Measurements from ENCODE around the gene PHF19. TPM values are rescaled to one million over a fixed set of nuclear protein-coding genes. Genes with fewer than 3 reads are reported as not detected.

The PHF19 gene
- total and polyA plus RNA-seq, 4 donors = 13.6 to 42.6 (median 31.6) TPM

GRCh38 chr9:120846251-120846889, 30.6 kb downstream of the PHF19 start:
- H3K27me3 ChIP-seq (ENCODE audit: control insufficient read depth, insufficient read depth, low read length) = no peaks in the 10 kb centered on the region
- H3K9me3 ChIP-seq (ENCODE audit: control insufficient read depth, insufficient read depth, low read length) = peaks cover 2% of the 10 kb centered on the region
- no peak overlapping the region for H3K4me3 ChIP-seq (ENCODE audit: low read depth, low read length)
- H3K4me1 ChIP-seq (ENCODE audit: control insufficient read depth, insufficient read depth, low read length) = peaks cover 24% of the 10 kb centered on the region
- no CpG with 5 or more reads among the region's 3 CpGs for WGBS (ENCODE audit: insufficient coverage)
- H3K36me3 ChIP-seq (ENCODE audit: control insufficient read depth, insufficient read depth, low read length) = peaks cover 6% of the 10 kb centered on the region
- no peak overlapping the region for H3K27ac ChIP-seq (ENCODE audit: low read depth, low read length)
- no peak for DNase-seq (ENCODE audit: low read depth in 4 of 6, low spot score in 6 of 6)

- no peak for DNase-seq (ENCODE audit: low read depth in 4 of 6, low spot score in 6 of 6)
- no peaks in the 10 kb centered on the region for H3K27me3 ChIP-seq (ENCODE audit: control insufficient read depth, insufficient read depth, low read length)
- H3K27ac ChIP-seq (ENCODE audit: low read depth, low read length) = no peak overlapping the region
- peaks cover 27% of the 10 kb centered on the region for H3K4me1 ChIP-seq (ENCODE audit: control insufficient read depth, insufficient read depth, low read length)
- peaks cover 2% of the 10 kb centered on the region for H3K9me3 ChIP-seq (ENCODE audit: control insufficient read depth, insufficient read depth, low read length)
- peaks cover 7% of the 10 kb centered on the region for H3K36me3 ChIP-seq (ENCODE audit: control insufficient read depth, insufficient read depth, low read length)
- no peak overlapping the region for H3K4me3 ChIP-seq (ENCODE audit: low read depth, low read length)
Measured at GRCh38 chr9:120845255-120845654, 31.7 kb downstream of the PHF19 start.

GRCh38 chr9:120842685-120843485, 34.1 kb downstream of the PHF19 start, which contains the start of gene PSMD5:
Gene PSMD5, minus strand, starts transcription at chr9:120842922. Its CDS starts 13 bp downstream, at chr9:120842909.
- DNase-seq (ENCODE audit: low read depth in 4 of 6, low spot score in 6 of 6) = peak; percentile 84 to 99 (median 91)
- Histone ChIP-seq H3K9me3 (ENCODE audit: control insufficient read depth, insufficient read depth, low read length) (peaks cover 2% of the 10 kb centered on the region), H3K4me3 (ENCODE audit: low read depth, low read length) (peak within 1 kb of the TSS; percentile 91), H3K27ac (ENCODE audit: low read depth, low read length) (peak within 1 kb of the TSS; percentile 95), H3K36me3 (ENCODE audit: control insufficient read depth, insufficient read depth, low read length) (peaks cover 7% of the 10 kb centered on the region), H3K27me3 (ENCODE audit: control insufficient read depth, insufficient read depth, low read length) (no peaks in the 10 kb centered on the region), H3K4me1 (ENCODE audit: control insufficient read depth, insufficient read depth, low read length) (peaks cover 32% of the 10 kb centered on the region)
- 2% methylated on average over 62 of the region's 62 CpGs for WGBS (ENCODE audit: insufficient coverage)

- H3K27ac ChIP-seq (ENCODE audit: low read depth, low read length) = peak overlapping the region; percentile 95
- peaks cover 32% of the 10 kb centered on the region for H3K4me1 ChIP-seq (ENCODE audit: control insufficient read depth, insufficient read depth, low read length)
- H3K36me3 ChIP-seq (ENCODE audit: control insufficient read depth, insufficient read depth, low read length) = peaks cover 7% of the 10 kb centered on the region
- H3K27me3 ChIP-seq (ENCODE audit: control insufficient read depth, insufficient read depth, low read length) = no peaks in the 10 kb centered on the region
- WGBS (ENCODE audit: insufficient coverage) = 26% methylated on average over 17 of the region's 18 CpGs
- peak overlapping the region; percentile 91 for H3K4me3 ChIP-seq (ENCODE audit: low read depth, low read length)
- peaks cover 2% of the 10 kb centered on the region for H3K9me3 ChIP-seq (ENCODE audit: control insufficient read depth, insufficient read depth, low read length)
- DNase-seq (ENCODE audit: low read depth in 4 of 6, low spot score in 6 of 6) = peak in 1 of 6 donors; percentile 21
Measured at GRCh38 chr9:120841930-120842684, 34.9 kb downstream of the PHF19 start.

GRCh38 chr9:120839146-120839545, 37.8 kb downstream of the PHF19 start:
- WGBS (ENCODE audit: insufficient coverage) = no CpG with 5 or more reads among the region's 2 CpGs
- Histone ChIP-seq H3K4me1 (ENCODE audit: control insufficient read depth, insufficient read depth, low read length) (peaks cover 32% of the 10 kb centered on the region), H3K36me3 (ENCODE audit: control insufficient read depth, insufficient read depth, low read length) (peaks cover 7% of the 10 kb centered on the region), H3K4me3 (ENCODE audit: low read depth, low read length) (no peak overlapping the region), H3K9me3 (ENCODE audit: control insufficient read depth, insufficient read depth, low read length) (peaks cover 2% of the 10 kb centered on the region), H3K27ac (ENCODE audit: low read depth, low read length) (no peak overlapping the region), H3K27me3 (ENCODE audit: control insufficient read depth, insufficient read depth, low read length) (no peaks in the 10 kb centered on the region)
- no peak for DNase-seq (ENCODE audit: low read depth in 4 of 6, low spot score in 6 of 6)

- H3K4me3 ChIP-seq (ENCODE audit: low read depth, low read length) = no peak overlapping the region
- WGBS (ENCODE audit: insufficient coverage) = no CpG with 5 or more reads among the region's 3 CpGs
- peaks cover 9% of the 10 kb centered on the region for H3K36me3 ChIP-seq (ENCODE audit: control insufficient read depth, insufficient read depth, low read length)
- DNase-seq (ENCODE audit: low read depth in 4 of 6, low spot score in 6 of 6) = no peak
- no peaks in the 10 kb centered on the region for H3K9me3 ChIP-seq (ENCODE audit: control insufficient read depth, insufficient read depth, low read length)
- H3K27ac ChIP-seq (ENCODE audit: low read depth, low read length) = no peak overlapping the region
- H3K27me3 ChIP-seq (ENCODE audit: control insufficient read depth, insufficient read depth, low read length) = no peaks in the 10 kb centered on the region
- H3K4me1 ChIP-seq (ENCODE audit: control insufficient read depth, insufficient read depth, low read length) = peaks cover 22% of the 10 kb centered on the region
Measured at GRCh38 chr9:120837921-120838320, 39.1 kb downstream of the PHF19 start.

- 100% methylated on average over 3 of the region's 7 CpGs for WGBS (ENCODE audit: insufficient coverage)
- Histone ChIP-seq H3K4me3 (ENCODE audit: low read depth, low read length) (no peak overlapping the region), H3K9me3 (ENCODE audit: control insufficient read depth, insufficient read depth, low read length) (no peaks in the 10 kb centered on the region), H3K27ac (ENCODE audit: low read depth, low read length) (no peak overlapping the region), H3K27me3 (ENCODE audit: control insufficient read depth, insufficient read depth, low read length) (no peaks in the 10 kb centered on the region), H3K4me1 (ENCODE audit: control insufficient read depth, insufficient read depth, low read length) (no peaks in the 10 kb centered on the region), H3K36me3 (ENCODE audit: control insufficient read depth, insufficient read depth, low read length) (peaks cover 18% of the 10 kb centered on the region)
- DNase-seq (ENCODE audit: low read depth in 4 of 6, low spot score in 6 of 6) = no peak
Measured at GRCh38 chr9:120833325-120833724, 43.7 kb downstream of the PHF19 start.

- Histone ChIP-seq H3K36me3 (ENCODE audit: control insufficient read depth, insufficient read depth, low read length) (peaks cover 19% of the 10 kb centered on the region), H3K27ac (ENCODE audit: low read depth, low read length) (no peak overlapping the region), H3K9me3 (ENCODE audit: control insufficient read depth, insufficient read depth, low read length) (no peaks in the 10 kb centered on the region), H3K4me1 (ENCODE audit: control insufficient read depth, insufficient read depth, low read length) (no peaks in the 10 kb centered on the region), H3K4me3 (ENCODE audit: low read depth, low read length) (no peak overlapping the region), H3K27me3 (ENCODE audit: control insufficient read depth, insufficient read depth, low read length) (no peaks in the 10 kb centered on the region)
- DNase-seq (ENCODE audit: low read depth in 4 of 6, low spot score in 6 of 6) = no peak
Measured at GRCh38 chr9:120832807-120833206, 44.2 kb downstream of the PHF19 start.

- Histone ChIP-seq H3K4me3 (ENCODE audit: low read depth, low read length) (no peak overlapping the region), H3K27ac (ENCODE audit: low read depth, low read length) (no peak overlapping the region), H3K9me3 (ENCODE audit: control insufficient read depth, insufficient read depth, low read length) (no peaks in the 10 kb centered on the region), H3K4me1 (ENCODE audit: control insufficient read depth, insufficient read depth, low read length) (no peaks in the 10 kb centered on the region), H3K36me3 (ENCODE audit: control insufficient read depth, insufficient read depth, low read length) (peaks cover 22% of the 10 kb centered on the region), H3K27me3 (ENCODE audit: control insufficient read depth, insufficient read depth, low read length) (no peaks in the 10 kb centered on the region)
- no peak for DNase-seq (ENCODE audit: low read depth in 4 of 6, low spot score in 6 of 6)
- no CpG with 5 or more reads among the region's 3 CpGs for WGBS (ENCODE audit: insufficient coverage)
Measured at GRCh38 chr9:120830865-120831264, 46.1 kb downstream of the PHF19 start.

Measured in spinal cord (tissue), 10 donors.